NCI-H1694 (cell line): ENCODE results near the gene PLEKHA7.

Experiments used
- DNase-seq: peaks from one replicate; lab custom pipeline; 2025; lab: John Stamatoyannopoulos, UW

Gene PLEKHA7

DNA sequence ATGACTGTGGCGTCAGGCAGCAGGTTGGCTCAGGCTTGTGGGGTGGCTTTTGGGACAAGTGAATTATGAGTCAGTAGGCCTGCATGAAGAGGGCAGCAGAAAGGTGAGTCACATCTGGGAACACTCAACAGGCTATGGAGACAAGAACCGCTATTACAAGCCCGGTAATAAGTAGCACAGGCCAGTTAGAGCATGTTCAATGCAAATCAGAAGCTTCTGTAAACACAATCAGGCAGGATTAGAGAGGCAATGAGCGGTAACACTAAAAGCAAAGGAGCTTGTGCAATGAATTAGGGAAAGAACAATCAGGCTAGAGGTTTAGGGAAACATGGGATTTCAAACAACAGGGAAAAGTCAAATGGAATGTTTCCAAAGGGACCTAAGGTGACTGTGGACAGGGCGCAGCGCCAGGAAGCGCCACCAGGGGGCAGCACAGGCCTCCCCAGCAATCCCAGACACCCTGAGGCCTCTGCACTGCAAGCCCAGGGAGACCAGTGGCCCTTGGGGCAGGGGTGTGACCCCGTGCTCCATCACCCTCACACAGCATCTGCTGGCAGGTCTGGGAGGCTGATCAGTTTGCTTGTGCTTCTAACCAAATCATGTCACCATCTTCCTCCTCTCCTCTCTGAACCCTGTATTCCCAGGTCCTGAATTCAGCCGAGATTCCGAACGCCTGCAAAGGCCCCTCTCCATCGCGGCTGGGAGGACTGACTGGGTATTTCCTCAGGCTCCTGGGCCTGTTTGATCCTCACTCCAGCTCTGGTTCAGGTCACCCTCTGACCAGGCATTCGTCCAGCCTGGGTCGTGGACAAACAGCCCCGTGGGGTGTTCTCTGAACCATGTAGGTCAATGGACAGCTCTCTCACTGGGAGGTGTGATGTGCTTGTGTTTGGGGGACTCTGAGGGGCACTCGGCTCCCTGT lies 225.8 kb downstream of the PLEKHA7 start:
- DNase-seq: peak; percentile 50

DNA sequence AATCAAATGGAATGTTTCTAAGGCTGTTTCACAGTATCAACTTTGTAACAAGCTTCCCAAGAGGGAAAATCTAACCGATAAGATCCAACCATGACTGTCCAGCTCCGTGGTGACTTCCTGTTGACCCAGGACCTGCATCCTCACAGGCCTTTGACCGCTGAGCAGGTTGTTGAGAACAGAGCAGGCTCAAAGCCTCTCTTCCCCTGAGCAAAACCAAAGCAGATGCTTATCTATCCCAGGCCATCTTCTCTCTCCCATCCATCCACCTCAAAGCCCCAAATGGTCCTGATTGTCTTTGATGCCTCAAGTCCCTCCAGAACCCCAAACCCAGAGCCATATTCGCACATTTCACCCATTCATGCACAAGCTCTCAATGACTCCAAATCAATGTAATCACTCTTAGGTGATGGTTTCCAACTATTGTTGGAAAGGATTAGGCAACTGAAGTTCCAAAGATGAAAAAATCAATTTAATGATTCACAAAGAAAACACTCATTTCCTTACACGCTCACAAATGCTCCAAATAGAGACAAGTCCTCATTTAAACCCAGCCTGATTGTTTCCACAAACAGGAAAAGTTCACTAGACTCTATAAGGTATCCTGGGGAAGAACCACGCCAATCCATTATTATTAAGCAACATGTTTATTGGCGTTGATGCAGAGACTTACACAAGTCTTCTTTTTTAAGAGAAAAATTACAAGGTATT lies 227.0 kb downstream of the PLEKHA7 start:
- no peak for DNase-seq

DNA sequence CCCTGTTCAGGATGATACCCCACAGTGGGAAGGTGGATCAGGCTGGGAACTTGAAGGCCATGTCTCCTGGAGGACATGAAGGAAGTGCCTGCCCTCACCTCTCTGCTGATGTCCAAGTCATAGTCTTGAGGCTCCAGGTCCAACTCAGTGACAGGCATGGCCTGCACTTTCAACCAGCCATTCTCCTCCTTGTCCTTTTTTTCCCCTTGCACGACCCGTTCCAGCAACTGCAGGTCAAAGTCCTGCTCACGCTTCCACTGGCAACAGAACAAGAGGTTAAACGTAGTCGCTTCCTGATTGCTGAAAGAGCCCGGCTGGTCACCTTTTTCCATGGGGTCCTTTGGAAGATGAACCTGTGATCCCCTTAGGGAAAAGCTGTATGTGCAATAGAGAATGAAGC lies 228.1 kb downstream of the PLEKHA7 start:
- DNase-seq: no peak

DNA sequence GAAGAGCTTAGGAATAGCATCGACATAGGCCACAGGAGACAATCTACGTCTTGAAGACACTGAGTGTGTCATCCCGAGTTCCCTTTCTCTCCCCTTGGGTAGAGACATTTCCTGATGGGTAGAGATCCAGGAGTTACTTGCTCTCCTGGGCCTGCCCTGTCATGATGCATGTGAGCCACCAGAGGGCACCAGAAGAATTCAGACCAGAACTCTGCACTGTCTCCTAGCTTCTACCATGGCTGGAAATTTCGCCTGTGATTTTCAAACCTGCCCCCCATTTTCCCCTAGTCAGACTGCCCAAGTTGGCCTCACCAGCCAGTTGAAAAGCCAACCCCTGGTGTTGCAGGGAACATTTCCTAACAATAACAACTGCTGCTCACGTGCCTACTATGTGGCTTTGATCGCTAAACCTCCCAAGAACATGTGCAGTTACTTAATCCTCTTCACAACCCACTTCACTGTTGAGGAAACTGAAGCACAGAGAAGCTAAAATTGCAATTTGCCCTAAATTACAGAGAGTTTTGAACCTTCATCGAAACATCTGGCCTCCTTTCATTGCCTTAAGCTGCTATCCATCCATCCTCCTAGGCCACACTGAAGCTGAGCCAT lies 228.6 kb downstream of the PLEKHA7 start:
- peak; percentile 28 for DNase-seq

DNA sequence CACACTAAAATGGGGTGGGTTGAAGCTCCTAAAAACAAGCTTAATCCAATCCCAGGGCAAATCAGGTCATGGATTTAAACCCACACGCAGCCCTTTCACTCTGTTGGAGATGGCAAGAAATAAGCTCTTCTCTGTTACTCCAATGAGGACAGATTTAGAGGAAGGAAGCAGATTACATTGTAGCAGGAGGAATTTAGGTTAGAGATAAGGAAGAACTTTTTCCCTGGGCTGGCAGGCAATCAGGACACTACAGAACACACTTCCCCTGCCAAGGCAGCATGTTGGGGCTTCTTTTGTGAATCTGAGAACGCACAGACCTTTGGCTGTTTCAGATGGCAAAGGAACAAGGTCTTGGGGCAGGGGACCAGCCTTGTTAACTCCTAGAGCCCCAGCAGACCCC lies 229.5 kb downstream of the PLEKHA7 start:
- no peak for DNase-seq

DNA sequence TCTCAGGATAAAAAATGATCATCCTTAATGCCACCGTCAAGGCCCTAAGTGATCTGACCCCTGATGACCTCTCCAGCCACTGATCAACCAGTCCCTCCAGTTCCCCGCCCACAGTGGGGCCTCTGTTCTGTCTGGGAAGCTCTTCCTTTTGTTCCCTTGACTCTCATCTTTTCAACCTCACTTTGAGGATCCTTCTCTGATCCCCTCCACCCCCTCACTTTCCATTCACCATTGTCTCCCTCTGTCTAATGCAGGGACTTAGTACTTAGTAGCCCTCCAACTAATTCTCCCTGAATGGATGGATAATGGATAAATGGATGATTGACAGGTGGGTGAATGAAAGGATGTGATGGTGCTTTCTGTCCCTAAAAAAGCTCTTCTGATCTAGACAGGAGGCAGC lies 230.1 kb downstream of the PLEKHA7 start:
- no peak for DNase-seq

DNA sequence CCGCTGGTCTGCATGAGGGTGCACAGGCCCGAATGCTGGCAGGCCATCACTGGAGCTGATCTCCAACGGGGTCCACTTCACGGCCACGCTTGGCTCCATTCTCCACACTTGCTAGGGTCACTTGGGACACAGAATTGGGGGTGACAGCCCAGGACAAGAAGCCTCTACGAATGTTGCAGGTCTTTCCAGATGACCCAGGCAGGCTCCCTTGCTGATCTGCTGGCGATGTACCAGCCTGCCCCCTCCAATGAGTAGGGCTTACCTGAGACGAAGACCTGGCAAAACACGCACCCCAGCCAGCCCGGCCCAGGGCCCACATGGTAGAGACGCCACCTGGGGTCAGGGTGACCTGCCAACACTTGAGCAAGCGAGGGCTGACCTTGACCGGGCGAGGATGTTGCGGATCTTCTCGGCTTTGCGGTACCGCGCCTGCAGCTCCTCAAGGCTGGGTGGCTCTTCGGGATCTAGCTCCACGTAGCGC lies 230.9 kb downstream of the PLEKHA7 start:
- no peak for DNase-seq

DNA sequence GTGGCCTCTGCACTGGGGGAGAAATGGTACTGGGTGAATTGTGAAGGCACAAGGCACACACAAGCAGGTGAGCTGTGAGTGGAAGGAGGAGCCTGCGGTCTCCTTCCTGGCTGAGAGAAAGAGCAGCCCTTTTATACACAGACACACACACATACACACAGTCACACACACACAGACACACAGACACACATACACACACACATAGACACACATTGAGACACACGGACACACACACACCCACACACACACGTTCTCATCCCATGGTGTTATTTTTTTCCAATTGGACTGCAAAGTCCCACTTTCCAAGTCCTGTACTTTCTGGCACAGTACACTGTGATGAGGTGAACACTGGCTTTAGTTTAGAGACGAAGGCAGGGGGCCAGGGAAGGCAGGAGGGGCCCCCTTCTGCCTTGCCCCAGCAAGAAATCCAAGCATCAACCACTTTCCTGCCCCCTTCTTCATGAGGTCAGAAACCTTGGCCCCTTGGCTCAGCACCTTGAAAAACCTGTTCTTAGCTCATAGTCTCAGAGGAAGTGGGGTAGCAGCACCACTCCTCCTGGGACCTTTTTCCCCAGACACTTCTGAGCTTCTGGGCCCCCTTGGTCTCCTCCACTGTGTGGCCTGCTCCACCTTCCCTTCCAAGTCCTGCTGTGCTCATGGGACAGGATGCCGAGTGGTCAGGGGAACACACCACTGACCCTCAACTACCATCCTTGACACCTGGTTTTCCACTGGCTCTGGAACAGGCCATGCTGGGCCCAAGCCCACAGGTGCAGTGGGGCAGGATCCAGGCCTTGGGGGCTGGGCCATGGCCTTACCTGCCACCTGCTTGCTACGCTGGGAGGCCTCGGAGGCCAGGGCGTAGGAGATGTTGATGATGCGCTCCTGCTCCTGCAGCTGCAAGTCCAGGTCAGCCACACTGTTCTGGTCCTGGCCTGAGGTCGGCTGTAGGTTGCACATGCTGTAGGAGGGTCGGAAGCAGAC lies 232.0 kb downstream of the PLEKHA7 start:
- DNase-seq: no peak

DNA sequence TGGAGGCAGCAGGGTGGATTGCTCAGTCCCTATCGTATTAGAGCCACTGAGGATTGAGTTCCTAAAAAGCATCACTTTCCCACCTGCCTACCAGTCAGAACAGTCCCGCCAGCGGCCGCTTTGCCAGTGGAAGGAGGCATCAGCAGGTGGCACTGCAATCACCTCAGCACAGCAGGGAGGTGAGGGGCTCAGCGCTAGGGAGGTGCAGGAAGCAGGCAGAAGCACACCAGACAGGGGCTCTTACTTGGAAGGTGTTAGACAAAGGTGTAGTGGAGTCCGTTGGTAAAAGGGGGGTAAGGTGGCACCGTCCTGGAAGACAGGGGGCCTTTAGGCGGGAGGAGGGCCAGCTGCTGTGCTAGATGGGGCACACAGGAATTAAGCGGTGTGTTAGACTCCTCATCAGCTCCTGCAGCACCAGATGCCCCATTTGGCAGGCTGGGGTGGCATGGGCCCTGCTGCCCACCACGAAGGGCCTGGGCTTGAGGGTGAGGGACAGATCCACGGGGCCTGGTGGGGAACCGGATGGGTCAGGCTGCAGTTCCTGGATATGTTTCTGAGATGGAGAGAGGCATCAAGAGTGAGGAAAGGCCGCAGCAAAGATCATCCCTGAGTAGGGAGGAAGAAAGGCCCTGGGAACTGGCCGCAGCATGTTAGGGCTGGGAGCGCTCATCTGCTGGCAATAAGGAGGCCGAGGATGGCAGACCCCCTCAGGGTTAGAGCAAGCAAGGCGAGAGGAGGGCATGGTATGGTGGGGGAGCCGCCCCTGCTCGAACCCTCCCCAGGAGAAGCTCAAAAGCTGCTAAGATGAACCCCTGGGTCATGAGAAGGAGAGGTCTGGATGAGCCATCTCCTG lies 233.3 kb downstream of the PLEKHA7 start:
- DNase-seq: no peak

DNA sequence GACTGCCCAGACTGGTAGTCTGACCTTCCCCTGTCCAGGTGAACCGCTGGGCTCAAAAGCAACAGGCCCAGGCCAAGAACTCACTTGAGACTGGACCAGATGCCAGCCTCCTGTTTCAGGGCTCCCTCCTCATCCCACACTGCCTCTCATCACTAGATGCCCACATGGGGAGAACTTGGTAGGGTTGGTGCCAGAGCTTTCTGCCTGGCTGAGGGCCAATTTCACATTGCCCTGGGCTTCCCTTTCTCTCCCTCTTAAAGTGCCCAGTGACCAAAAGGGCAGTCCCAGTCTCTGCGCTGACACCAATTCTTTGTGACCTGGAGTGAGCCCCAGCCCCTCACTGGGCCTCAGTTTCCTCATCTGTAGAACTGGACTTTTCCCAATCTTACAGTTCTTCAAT lies 234.1 kb downstream of the PLEKHA7 start:
- no peak for DNase-seq

DNA sequence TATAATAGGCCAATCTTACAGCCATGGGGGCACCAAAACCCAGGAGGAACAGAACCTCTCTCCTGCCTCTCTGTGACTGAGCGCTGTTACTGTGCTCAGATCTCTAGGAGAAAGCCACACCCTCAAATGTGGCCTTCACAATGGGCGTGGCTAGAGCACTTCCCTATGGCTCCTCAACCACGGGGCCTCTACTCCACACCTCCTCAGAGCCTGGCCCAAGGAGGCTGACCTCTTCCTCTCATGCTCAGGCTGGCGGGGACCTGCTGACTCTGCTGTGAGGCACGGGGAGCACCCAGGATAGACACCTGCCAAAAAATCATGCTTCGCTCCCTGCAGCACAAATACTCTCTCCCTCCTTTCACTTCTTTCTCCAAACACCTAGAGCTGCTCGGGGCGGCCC lies 234.8 kb downstream of the PLEKHA7 start:
- DNase-seq: no peak

DNA sequence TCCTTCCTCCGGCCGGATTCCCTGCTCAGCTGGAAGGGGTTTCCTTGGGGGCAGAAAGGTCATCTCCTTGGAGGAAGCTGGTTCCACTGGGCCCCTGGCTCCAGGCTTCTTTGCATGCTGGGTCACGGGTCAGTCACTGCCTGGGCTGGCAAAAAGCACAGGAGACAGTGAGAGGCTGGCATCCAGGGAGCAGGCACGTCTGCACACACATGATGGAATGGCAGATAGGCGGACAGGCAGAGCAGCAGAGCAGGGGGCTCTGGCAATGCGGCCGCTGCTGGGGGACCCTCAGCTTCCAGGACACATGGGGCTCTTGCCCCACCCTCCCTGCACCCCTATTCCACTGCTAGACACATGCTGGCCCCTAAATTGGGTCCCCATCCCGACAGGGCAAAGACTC lies 235.3 kb downstream of the PLEKHA7 start:
- DNase-seq: no peak

DNA sequence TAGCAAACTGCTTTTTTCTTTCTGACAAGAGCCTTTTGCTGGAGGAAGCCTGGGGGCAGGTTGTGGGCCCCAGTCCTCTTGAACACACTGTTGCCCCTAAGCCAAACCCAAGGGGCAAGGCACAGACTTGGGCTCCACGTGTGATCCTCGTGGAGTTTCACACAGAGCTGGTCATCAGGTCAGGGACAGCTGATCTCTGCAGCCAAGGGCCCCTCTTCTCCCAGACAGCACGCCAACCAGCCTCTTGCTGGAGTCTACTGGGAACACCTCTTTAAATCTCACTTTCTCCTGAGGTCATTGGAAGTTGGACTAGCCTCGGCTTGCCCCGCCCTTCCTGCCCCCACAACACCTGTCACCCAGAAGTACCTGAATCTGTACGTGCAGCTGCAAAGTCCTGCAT lies 235.9 kb downstream of the PLEKHA7 start:
- no peak for DNase-seq

DNA sequence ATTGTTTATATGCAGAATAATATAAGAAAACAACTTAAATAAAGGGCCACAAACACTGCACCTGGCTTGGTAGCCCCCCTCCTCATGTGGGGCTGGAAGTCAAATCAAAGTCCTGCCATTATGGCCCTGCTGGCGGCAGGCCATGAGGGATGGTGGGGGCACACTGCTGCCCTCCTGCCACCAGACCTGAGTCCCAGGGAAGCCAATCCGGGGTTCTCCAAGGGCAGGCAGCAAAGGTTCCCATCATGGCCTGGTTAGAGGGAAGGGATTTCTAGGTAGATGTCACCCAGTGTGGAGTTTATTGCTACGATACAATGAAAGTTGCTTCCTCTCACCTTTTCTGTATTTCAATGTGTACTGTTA lies 236.6 kb downstream of the PLEKHA7 start:
- no peak for DNase-seq

DNA sequence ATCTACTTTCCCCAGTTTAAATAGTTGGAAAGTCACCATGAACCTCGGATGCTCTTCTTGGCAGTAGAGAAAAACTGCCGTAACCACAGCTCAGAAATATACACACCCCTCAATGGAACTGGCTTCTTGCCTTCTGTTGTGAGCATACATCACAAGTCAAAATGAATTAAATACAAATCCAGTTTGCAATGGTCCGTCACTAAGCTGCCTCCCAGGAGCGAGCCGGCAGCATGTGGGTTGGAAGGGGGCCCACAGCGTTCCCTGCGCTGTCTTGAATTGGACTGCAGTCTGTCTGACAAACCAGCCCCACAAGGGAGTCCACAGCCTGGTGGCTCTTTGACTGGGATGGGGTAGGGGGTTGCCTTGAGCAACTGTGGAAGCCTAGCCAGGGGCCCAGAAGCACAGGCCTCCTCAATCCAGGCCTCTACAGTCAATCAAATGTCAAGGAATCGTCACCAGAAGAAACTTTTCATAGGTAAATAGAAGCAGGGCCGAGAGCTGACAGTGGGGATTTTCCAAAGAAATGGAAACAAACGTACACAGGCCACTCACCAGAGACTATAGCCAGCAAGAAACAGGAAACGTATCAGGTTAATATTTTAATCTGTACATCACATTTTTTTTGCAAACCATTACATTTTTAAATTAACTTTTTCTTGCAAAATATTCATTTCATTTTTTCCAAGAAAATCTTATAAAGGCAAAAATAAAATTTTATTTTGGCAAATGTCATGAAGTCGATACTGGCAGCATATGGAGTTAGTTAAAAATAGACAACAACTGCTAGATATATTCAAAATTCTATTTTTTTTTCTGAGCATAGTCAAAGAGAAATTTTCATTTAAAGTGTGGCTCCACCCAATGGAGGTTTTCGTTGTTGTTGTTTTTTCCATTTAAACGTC lies 237.3 kb downstream of the PLEKHA7 start:
- peak; percentile 12 for DNase-seq

DNA sequence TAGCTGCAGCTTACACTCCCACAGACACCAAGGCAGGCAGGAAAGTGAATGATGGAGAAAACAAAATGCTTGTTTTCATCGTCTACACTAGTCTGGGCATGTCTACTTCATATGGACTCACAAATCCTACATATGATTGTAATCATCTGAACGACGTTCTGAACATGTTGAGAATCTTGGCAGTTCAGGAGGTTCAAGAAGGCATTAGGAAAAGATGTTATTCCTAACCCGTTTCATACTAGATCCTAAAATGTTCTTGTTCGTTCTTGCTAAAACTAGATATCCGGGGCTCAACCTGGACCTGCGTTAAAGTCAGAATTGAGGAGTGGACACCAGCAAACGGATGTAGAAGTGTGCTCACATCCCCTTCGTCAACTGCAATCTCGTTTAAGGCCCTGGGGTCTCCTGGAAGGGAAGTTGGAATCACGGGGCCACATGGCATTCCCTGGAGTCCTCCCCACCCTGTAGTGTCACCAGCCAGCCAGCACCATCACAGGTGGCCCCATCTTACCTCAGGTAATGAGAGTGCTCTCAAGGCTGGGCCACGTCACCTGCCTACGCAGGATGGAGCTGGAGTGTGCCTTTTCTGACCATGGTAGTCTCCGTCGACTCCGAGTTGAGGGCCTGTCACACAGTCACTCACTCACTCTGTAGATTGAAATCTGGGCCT lies 238.5 kb downstream of the PLEKHA7 start:
- no peak for DNase-seq

DNA sequence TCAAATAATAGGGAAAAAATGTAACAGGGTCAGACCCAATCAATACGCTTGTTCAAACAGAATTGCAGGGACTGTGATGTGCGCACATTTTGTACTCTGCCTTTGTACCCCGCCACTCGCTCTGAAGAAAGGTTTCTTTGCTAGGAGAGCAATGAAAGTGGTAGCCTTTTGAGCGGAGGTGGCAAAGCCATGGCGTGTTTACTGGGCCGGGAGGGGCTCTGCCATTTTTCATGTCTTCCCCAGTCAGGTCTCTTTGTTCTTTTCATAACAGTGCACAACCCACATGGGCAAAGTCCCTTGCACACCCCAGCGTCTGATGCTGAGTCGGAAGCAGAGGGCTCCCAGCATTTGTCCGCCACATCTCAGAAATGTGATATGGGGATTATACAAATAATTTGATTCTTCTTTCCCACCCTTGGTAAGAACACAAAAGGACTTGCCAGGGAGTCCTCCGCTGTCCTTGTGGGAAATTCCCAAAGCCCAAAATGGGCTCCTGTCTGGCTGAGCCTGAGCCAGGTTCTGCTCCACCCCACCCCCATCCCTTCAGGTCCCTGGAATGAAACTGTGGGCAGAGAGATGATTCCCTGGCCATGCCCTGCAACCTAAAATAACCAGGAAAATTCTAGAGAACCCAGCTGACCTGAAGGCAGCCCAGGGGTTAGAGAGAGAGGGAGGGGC lies 239.1 kb downstream of the PLEKHA7 start:
- no peak for DNase-seq
